Activated naive CD4-positive, alpha-beta T cell (primary cell): ENCODE results near the gene TRAPPC11.

ENCODE experiments used
- DNase-seq, 4 experiments: peaks; one replicate each; lab custom pipeline; 2025; lab: John Stamatoyannopoulos, UW

Gene TRAPPC11

DNA sequence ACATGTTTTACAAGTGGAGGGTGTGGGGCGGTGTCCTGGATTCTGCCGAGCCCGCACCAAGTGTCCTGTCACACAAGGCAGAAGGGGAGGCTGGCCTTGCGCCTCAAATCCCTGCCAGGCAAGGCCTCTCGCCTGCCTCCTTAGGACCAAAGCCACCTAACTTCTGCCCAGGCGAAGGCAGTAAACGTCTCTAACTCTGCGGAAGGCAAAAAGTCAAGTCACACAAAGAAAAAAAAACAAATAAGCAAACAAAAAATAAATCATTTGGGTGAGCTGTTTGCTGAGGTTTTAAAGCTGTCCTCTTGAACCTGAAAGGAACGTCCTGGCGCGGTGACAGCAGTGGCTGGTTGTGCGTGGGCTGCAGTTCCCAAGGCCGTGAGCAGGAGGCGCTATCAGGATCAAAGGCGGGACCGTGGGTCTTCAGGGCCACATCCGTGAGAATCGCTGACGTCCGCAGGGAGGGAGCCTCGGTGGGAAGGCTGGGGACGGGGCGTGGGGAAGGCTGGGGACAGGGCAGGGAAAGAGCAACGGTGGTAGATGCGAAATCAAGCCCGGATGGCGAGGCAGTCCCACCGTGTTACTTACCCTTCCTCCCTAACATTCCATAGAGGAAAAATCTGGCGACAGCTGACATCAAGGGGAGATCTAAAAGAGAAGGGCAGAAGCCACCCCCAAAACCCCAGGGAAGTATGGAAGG, 99.1 kb downstream of the TRAPPC11 start:
- DNase-seq = no peak

DNA sequence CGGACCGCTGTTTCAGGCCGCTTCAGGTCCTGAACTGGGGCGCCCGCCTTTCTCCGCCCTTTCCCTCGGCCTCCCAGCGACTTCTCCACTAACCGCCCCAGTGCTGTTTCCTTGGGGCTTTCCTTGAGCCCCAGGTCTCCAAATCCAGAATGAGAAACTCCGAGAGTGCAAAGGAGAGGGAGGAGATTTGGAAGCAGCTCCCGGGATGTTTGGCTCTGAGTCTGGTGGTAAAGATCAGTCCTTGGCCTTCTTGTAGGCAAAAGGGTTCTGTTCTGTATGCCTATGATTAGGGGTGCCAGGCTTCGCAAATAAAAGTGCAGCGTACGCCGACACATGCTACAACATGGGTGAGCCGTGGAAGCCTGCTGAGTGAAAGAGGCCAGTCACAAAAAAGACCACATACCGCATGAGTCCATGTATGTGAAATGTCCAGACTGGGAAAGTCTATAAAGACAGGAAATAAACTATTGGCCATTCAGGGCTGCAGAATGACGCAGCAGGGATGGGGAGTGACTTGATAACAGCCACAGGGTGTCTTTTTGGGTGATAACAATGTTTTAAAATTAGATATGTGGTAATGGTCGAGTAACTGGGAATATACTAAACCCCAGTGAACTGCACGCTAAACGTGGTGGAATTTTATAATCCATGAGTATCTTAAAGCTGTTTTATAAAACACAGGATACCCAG, 99.8 kb downstream of the TRAPPC11 start:
- no peak for DNase-seq

DNA sequence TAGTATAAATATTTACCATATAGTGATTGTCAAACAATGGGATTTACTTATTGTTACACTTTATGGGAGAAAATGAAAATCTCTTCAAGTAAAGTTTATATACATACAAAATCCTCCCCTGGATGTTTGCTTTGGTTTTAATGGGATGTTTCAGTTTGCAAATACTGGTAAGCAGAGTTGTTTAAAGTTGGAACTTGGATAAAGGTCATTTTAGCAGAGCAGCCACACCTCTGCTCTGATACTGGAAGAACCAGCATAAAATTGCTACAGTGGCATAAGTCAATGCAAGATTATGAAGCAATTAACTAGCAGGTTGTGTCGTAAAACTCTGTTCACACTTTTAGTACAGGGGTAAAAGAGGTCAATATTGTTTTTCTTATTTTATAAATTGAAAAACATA, 101.2 kb downstream of the TRAPPC11 start:
- DNase-seq = no peak
